NB4 (cell line): ENCODE measurements around the gene CSRNP3.

Experiments
- DNase-seq: peaks from one replicate; pipeline ENCODE4 v3.0.0; 2010; ENCODE audit warnings: low read depth
- H3K4me3 ChIP-seq: one replicate; pipeline ENCODE4 v1.5.1; 2011; ENCODE audit warnings: mild to moderate bottlenecking, low read depth, low read length, moderate library complexity
- MAX ChIP-seq: IDR thresholded peaks from 2 replicates; pipeline ENCODE4 v1.6.1; 2011; ENCODE audit warnings: low read depth, low read length
- MYC ChIP-seq: IDR thresholded peaks from 2 replicates; pipeline ENCODE4 v1.6.1; 2011; ENCODE audit warnings: low read depth, low read length
- POLR2A ChIP-seq: IDR thresholded peaks from 2 replicates; pipeline ENCODE4 v1.6.1; 2011; ENCODE audit warnings: mild to moderate bottlenecking; ENCODE audit not compliant: insufficient read length; ENCODE audit errors: extremely low read depth
- TF ChIP-seq, protein P1 (sequence below): IDR thresholded peaks from one replicate; pipeline ENCODE4 v1.5.1; 2012; ENCODE audit warnings: low read depth, low read length

CSRNP3 gene

GRCh38 chr2:165640247-165640929 is 170.9 kb downstream of the CSRNP3 start:
- TF ChIP-seq MAX, result no peak
- DNase-seq, result no peak
- H3K4me3 ChIP-seq, result no peak overlapping the region

GRCh38 chr2:165645930-165646831 is 176.7 kb downstream of the CSRNP3 start:
- no peak for TF ChIP-seq MYC
- no peak overlapping the region for H3K4me3 ChIP-seq
- no peak for DNase-seq

DNA sequence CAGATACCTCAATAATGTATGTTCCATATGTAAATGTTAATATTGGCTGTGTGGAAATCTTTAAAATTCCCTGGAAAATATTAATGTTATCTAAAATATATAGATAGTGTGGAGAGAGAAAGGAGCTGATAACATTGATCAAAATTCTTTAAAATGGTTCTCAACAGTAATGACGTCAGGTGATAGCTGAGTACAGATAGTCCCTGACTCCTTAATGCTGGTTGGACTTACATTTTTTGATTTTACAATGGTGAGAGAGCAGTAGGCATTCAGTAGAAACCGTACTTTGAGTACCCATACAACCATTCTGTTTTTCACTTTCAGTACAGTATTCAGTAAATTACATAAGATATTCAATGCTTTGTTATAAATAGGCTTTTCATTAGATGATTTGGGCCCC is 177.9 kb downstream of the CSRNP3 start:
- no peak for TF ChIP-seq MYC
- TF ChIP-seq POLR2A, result no peak
- DNase-seq, result no peak
- H3K4me3 ChIP-seq, result no peak overlapping the region

DNA sequence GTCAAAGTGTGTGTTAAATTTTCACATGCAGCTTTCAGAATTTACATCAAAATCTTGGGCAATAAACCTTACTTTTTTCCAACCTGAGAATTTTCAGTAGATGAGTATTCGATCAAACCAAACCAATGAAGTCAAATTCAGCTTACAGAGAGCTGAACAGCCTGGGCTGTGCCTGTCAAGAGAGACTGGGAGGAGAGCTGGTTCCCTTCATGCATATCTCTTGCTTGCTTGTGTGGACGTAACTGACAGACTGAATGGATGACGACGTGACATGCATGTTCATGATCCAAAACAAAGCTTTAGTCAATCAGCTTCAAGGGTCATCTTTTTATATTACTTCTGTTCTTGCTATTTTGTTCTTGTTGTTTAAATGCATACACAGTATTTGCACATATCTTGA is 179.3 kb downstream of the CSRNP3 start:
- H3K4me3 ChIP-seq, result no peak overlapping the region
- DNase-seq, result no peak
- no peak for TF ChIP-seq MAX
- TF ChIP-seq MYC, result no peak
- TF ChIP-seq, protein P1, sequence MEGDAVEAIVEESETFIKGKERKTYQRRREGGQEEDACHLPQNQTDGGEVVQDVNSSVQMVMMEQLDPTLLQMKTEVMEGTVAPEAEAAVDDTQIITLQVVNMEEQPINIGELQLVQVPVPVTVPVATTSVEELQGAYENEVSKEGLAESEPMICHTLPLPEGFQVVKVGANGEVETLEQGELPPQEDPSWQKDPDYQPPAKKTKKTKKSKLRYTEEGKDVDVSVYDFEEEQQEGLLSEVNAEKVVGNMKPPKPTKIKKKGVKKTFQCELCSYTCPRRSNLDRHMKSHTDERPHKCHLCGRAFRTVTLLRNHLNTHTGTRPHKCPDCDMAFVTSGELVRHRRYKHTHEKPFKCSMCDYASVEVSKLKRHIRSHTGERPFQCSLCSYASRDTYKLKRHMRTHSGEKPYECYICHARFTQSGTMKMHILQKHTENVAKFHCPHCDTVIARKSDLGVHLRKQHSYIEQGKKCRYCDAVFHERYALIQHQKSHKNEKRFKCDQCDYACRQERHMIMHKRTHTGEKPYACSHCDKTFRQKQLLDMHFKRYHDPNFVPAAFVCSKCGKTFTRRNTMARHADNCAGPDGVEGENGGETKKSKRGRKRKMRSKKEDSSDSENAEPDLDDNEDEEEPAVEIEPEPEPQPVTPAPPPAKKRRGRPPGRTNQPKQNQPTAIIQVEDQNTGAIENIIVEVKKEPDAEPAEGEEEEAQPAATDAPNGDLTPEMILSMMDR, result no peak
- TF ChIP-seq POLR2A, result no peak

- no peak for DNase-seq
- TF ChIP-seq POLR2A (no peak), MAX (no peak), MYC (no peak)
- TF ChIP-seq, protein P1, result no peak
- no peak overlapping the region for H3K4me3 ChIP-seq
Observed at GRCh38 chr2:165651233-165651632, 181.7 kb downstream of the CSRNP3 start.

GRCh38 chr2:165655661-165656060 is 186.2 kb downstream of the CSRNP3 start:
- TF ChIP-seq MYC (no peak), POLR2A (no peak), MAX (no peak)
- TF ChIP-seq, protein P1, result no peak
- H3K4me3 ChIP-seq, result no peak overlapping the region
- no peak for DNase-seq

DNA sequence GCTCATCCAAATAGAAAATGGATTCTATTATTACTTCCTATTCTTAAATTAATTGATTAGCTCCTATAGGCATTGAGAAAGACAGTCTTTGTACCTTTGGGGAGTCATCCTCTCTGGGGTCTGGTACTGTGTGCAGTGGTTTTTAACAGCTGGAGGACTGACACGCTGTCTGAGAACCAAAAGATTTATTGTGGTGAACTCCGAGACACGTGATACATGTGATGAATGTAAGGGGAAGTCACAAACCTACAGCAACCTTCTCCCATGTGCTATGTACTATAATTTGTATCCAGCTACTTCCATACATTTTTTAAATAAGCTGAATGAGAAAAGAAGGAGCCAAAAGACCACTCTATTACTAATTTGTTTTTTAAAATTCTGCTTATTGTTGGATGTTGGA is 190.9 kb downstream of the CSRNP3 start:
- no peak for DNase-seq
- TF ChIP-seq MYC (no peak), POLR2A (no peak), MAX (no peak)
- TF ChIP-seq, protein P1, result no peak
- no peak overlapping the region for H3K4me3 ChIP-seq
